A673 (cell line): Measurements from ENCODE around the gene C6orf58. TPM values are rescaled to one million over a fixed set of nuclear protein-coding genes. Genes with fewer than 3 reads are reported as not detected.
A peak's percentile ranks its signal among the peaks of the same experiment; 100 is the strongest.

Experiments used
- BruUV-seq: library from RNA; stranded (reverse); fragments of 400-500 nt; replicated peaks from 2 replicates; lab custom pipeline; 2021; lab: Mats Ljungman, UMichigan
- CTCF ChIA-PET: fragments of 300-600 bp; sonication (Branson Sonifier 250); formaldehyde crosslinking; loops from one replicate; lab custom pipeline; 2022; ENCODE audit warnings: antibody characterized with exemption; lab: Charles Lee
- POLR2A ChIA-PET: fragments of 300-600 bp; sonication (Branson Sonifier 250); formaldehyde crosslinking; loops from one replicate; lab custom pipeline; 2022; ENCODE audit warnings: antibody characterized with exemption; ENCODE audit not compliant: low non-redundant PET; lab: Charles Lee
- DNase-seq: peaks from one replicate; pipeline ENCODE4 v3.0.0-alpha.2; 2015; ENCODE audit warnings: low spot score
- H3K27ac ChIP-seq: fragments of 200-600 bp; sonication (generic); 2 replicates; pipeline ENCODE4 v1.5.1; 2016; ENCODE audit warnings: mixed run types, low read depth, mild to moderate bottlenecking, mixed read lengths, antibody characterized with exemption, low read length; ENCODE audit not compliant: poor library complexity, severe bottlenecking
- H3K27me3 ChIP-seq: fragments of 200-600 bp; sonication (generic); replicated peaks from 2 replicates; pipeline ENCODE4 v1.6.1; 2017; ENCODE audit warnings: mixed run types, low read depth, mild to moderate bottlenecking, mixed read lengths, antibody characterized with exemption, low read length; ENCODE audit not compliant: insufficient read depth, poor library complexity
- H3K36me3 ChIP-seq: fragments of 200-600 bp; sonication (generic); 2 replicates; pipeline ENCODE4 v1.6.1; 2016; ENCODE audit warnings: mixed run types, mild to moderate bottlenecking, mixed read lengths, antibody characterized with exemption, low read length; ENCODE audit not compliant: insufficient read depth, poor library complexity, severe bottlenecking
- H3K4me1 ChIP-seq: fragments of 200-600 bp; sonication (generic); 2 replicates; pipeline ENCODE4 v1.6.1; 2017; ENCODE audit warnings: mixed run types, mild to moderate bottlenecking, mixed read lengths, antibody characterized with exemption, low read length; ENCODE audit not compliant: insufficient read depth, poor library complexity, severe bottlenecking
- H3K4me3 ChIP-seq: fragments of 200-600 bp; sonication (generic); 2 replicates; pipeline ENCODE4 v1.5.1; 2016; ENCODE audit warnings: low read depth, mixed run types, mild to moderate bottlenecking, mixed read lengths, low read length; ENCODE audit not compliant: poor library complexity, severe bottlenecking
- H3K9me3 ChIP-seq: fragments of 200-600 bp; sonication (generic); 2 replicates; pipeline ENCODE4 v1.6.1; 2016; ENCODE audit warnings: mixed run types, low read depth, mild to moderate bottlenecking, mixed read lengths, antibody characterized with exemption, low read length; ENCODE audit not compliant: poor library complexity, severe bottlenecking
- CTCF ChIP-seq: fragments of 300-800, 200-600 bp; sonication (generic); conservative IDR thresholded peaks from 2 replicates; pipeline ENCODE4 v1.5.1; 2017; ENCODE audit warnings: low read depth, mild to moderate bottlenecking, antibody characterized with exemption, low read length, moderate library complexity, mixed read lengths
- EZH2 ChIP-seq: fragments of 200-600 bp; sonication (generic); IDR thresholded peaks from 2 replicates; pipeline ENCODE4 v1.6.1; 2017; ENCODE audit warnings: borderline replicate concordance, low read depth, mild to moderate bottlenecking, mixed read lengths, antibody characterized with exemption, low read length; ENCODE audit not compliant: poor library complexity, severe bottlenecking
- intact Hi-C: fragments of 100-400 bp; cut with micrococcal nuclease; formaldehyde crosslinking; loops from one replicate; pipeline ENCODE4 v1.10.0; 2022; ENCODE audit not compliant: unreplicated experiment
- total RNA-seq: library from RNA; stranded (reverse); gene quantifications from 2 replicates; pipeline ENCODE4 v1.2.3, GENCODE V29; 2021

Gene C6orf58
- total RNA-seq, 1 experiment from 2014 or later = 0.64 TPM

GRCh38 chr6:127578900-127579299, 1.9 kb downstream of the C6orf58 start:
- ChIA-PET POLR2A (no interaction called here), CTCF (no interaction called here)
- intact Hi-C loops = no loop called here
- BruUV-seq = no TSS peak
- Histone ChIP-seq H3K27me3 (no peaks in the 10 kb centered on the region), H3K27ac (no peak overlapping the region), H3K4me3 (no peak overlapping the region), H3K4me1 (no peaks in the 10 kb centered on the region), H3K36me3 (no peaks in the 10 kb centered on the region), H3K9me3 (no peaks in the 10 kb centered on the region)
- no peak for TF ChIP-seq CTCF
- no peak for TF ChIP-seq EZH2
- no peak for DNase-seq

- Histone ChIP-seq H3K27me3 (no peaks in the 10 kb centered on the region), H3K27ac (no peak overlapping the region), H3K9me3 (no peaks in the 10 kb centered on the region), H3K4me3 (no peak overlapping the region), H3K4me1 (no peaks in the 10 kb centered on the region), H3K36me3 (no peaks in the 10 kb centered on the region)
- CTCF ChIA-PET = no interaction called here
- intact Hi-C loops = no loop called here
- no peak for DNase-seq
- TF ChIP-seq EZH2 (no peak), CTCF (no peak)
- POLR2A ChIA-PET = no interaction called here
- no TSS peak for BruUV-seq
Observed at GRCh38 chr6:127581576-127581975, 4.6 kb downstream of the C6orf58 start.

GRCh38 chr6:127582777-127583462, 5.9 kb downstream of the C6orf58 start:
- Histone ChIP-seq H3K4me1 (no peaks in the 10 kb centered on the region), H3K9me3 (no peaks in the 10 kb centered on the region), H3K36me3 (no peaks in the 10 kb centered on the region), H3K4me3 (no peak overlapping the region), H3K27me3 (no peaks in the 10 kb centered on the region), H3K27ac (no peak overlapping the region)
- intact Hi-C loops = no loop called here
- BruUV-seq = no TSS peak
- peak; percentile 23 for DNase-seq
- TF ChIP-seq CTCF (no peak), EZH2 (no peak)
- CTCF ChIA-PET = no interaction called here
- POLR2A ChIA-PET = no interaction called here
